Measurements from ENCODE around the gene SSH2.

DNA sequence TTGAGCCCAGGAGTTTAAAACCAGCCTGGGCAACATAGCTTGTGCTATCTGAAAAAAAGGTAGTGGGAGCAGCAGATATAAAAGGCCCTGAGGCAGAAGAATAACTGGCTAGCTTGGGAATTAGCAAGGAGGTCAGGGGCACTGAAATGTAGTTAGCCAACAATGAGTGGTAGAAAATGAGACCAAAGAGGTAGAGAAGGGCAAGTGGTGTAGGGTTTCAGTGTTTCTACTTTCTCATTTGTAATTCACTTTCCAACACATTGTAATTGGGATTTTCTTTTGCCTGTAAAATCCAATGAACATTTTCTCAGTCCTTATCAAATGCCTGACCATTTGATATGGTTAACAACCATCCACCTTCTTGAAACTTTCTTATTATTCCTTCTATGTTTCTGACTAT is 212.2 kb downstream of the SSH2 start:
- TF ChIP-seq, protein P1, sequence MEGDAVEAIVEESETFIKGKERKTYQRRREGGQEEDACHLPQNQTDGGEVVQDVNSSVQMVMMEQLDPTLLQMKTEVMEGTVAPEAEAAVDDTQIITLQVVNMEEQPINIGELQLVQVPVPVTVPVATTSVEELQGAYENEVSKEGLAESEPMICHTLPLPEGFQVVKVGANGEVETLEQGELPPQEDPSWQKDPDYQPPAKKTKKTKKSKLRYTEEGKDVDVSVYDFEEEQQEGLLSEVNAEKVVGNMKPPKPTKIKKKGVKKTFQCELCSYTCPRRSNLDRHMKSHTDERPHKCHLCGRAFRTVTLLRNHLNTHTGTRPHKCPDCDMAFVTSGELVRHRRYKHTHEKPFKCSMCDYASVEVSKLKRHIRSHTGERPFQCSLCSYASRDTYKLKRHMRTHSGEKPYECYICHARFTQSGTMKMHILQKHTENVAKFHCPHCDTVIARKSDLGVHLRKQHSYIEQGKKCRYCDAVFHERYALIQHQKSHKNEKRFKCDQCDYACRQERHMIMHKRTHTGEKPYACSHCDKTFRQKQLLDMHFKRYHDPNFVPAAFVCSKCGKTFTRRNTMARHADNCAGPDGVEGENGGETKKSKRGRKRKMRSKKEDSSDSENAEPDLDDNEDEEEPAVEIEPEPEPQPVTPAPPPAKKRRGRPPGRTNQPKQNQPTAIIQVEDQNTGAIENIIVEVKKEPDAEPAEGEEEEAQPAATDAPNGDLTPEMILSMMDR (IDR thresholded peaks at IDR 0.05) = no peak
- TF ChIP-seq POLR2A (IDR thresholded peaks at IDR 0.05; ENCODE audit: low read depth) = no peak
- TF ChIP-seq EP300 (IDR thresholded peaks at IDR 0.05) = no peak
